H1 (cell line): Measurements from ENCODE around the gene GCC1. TPM values are rescaled to one million over a fixed set of nuclear protein-coding genes. Genes with fewer than 3 reads are reported as not detected.

Experiments used
- CTCF ChIA-PET: fragments of 300-600 bp; sonication (Branson Sonifier 250); formaldehyde crosslinking; loops from one replicate; lab custom pipeline; 2021; ENCODE audit not compliant: partially characterized antibody; lab: Charles Lee
- POLR2A ChIA-PET: fragments of 300-600 bp; sonication (Branson Sonifier 250); formaldehyde crosslinking; loops from one replicate; lab custom pipeline; 2021; ENCODE audit warnings: inconsistent platforms; ENCODE audit not compliant: partially characterized antibody; lab: Charles Lee
- DNase-seq, 2 experiments: peaks; one replicate each; pipeline versions ENCODE4 v3.0.0 to v3.0.0-alpha.2; 2010 to 2022; ENCODE audit warnings: low spot score in 2 of 2, low read depth in 1 of 2, mixed read lengths in 1 of 2
- FAIRE-seq: peaks from 2 replicates; lab custom pipeline; 2011; peaks lifted over from hg19 to GRCh38; lab: Jason Lieb, UNC
- H2AFZ ChIP-seq: 2 replicates; pipeline ENCODE4 v1.8.1; 2012; ENCODE audit warnings: low read length, inconsistent platforms
- H2AK5ac ChIP-seq: 2 replicates; pipeline ENCODE4 v1.6.1; 2013; ENCODE audit warnings: low read depth, low read length
- H2BK120ac ChIP-seq: replicated peaks from 2 replicates; pipeline ENCODE3; 2013; ENCODE audit warnings: low read depth, low read length, inconsistent platforms
- H2BK12ac ChIP-seq: 2 replicates; pipeline ENCODE4 v1.6.1; 2013; ENCODE audit warnings: low read depth, low read length
- H2BK15ac ChIP-seq: 2 replicates; pipeline ENCODE4 v1.6.1; 2013; ENCODE audit warnings: low read length
- H2BK20ac ChIP-seq: 2 replicates; pipeline ENCODE4 v1.6.1; 2013; ENCODE audit warnings: low read length
- H2BK5ac ChIP-seq: 2 replicates; pipeline ENCODE4 v1.6.1; 2013; ENCODE audit warnings: low read depth, low read length
- H3K14ac ChIP-seq: 2 replicates; pipeline ENCODE4 v1.6.1; 2013; ENCODE audit warnings: inconsistent platforms; ENCODE audit not compliant: insufficient read length
- H3K18ac ChIP-seq: 2 replicates; pipeline ENCODE4 v1.6.1; 2013; ENCODE audit warnings: low read length; ENCODE audit errors: extremely low read depth
- H3K23ac ChIP-seq: 2 replicates; pipeline ENCODE4 v1.6.1; 2013; ENCODE audit warnings: inconsistent platforms; ENCODE audit not compliant: insufficient read length
- H3K23me2 ChIP-seq: 2 replicates; pipeline ENCODE4 v1.6.1; 2013; ENCODE audit warnings: low read depth, low read length
- H3K27ac ChIP-seq: 2 replicates; pipeline ENCODE4 v1.6.1; 2011; ENCODE audit warnings: low read depth, low read length, inconsistent platforms
- H3K27me3 ChIP-seq, 4 experiments: replicated peaks in 1 of 4; 1 replicate in 1 of 4; 2 replicates in 3 of 4; pipeline versions ENCODE4 v1.6.1 to v1.8.1; 2011 to 2013; ENCODE audit warnings: low read length in 3 of 4, mild to moderate bottlenecking in 3 of 4, inconsistent platforms in 2 of 4, mixed read lengths in 2 of 4, moderate library complexity in 1 of 4; ENCODE audit not compliant: control insufficient read depth in 3 of 4, insufficient read depth in 3 of 4; ENCODE audit errors: extremely low read depth in 1 of 4
- H3K36me3 ChIP-seq, 4 experiments: 2 replicates each; pipeline versions ENCODE4 v1.6.1 to v1.8.1; 2011 to 2013; ENCODE audit warnings: mild to moderate bottlenecking in 4 of 4, low read length in 3 of 4, moderate library complexity in 2 of 4, control low read depth in 1 of 4, inconsistent platforms in 1 of 4; ENCODE audit not compliant: insufficient read depth in 4 of 4, control insufficient read depth in 2 of 4
- H3K4ac ChIP-seq: replicated peaks from 2 replicates; pipeline ENCODE3; 2013; ENCODE audit warnings: low read length, low read depth, mixed read lengths, inconsistent platforms; ENCODE audit not compliant: insufficient read length
- H3K4me1 ChIP-seq, 4 experiments: replicated peaks in 1 of 4; 1 replicate in 1 of 4; 2 replicates in 3 of 4; pipeline versions ENCODE4 v1.6.1 to v1.8.1; 2011 to 2013; ENCODE audit warnings: low read length in 3 of 4, inconsistent platforms in 2 of 4, mixed read lengths in 1 of 4; ENCODE audit not compliant: insufficient read depth in 4 of 4, control insufficient read depth in 3 of 4
- H3K4me2 ChIP-seq, 2 experiments: 2 replicates each; pipeline versions ENCODE4 v1.6.1 to v1.8.1; 2011 to 2013; ENCODE audit warnings: low read depth in 2 of 2, low read length in 2 of 2, control low read depth in 1 of 2, inconsistent platforms in 1 of 2, mild to moderate bottlenecking in 1 of 2; ENCODE audit not compliant: insufficient read depth in 1 of 2
- H3K4me3 ChIP-seq, 4 experiments: fragments of 200-600, 300-600 bp in 1 of 4; sonication (generic), shearing (Covaris generic), sonication (Bioruptor Twin) in 1 of 4; 2 replicates each; pipeline versions ENCODE4 v1.5.1 to v1.8.1; 2011 to 2016; ENCODE audit warnings: low read length in 4 of 4, low read depth in 3 of 4, control low read depth in 2 of 4, inconsistent platforms in 2 of 4, mild to moderate bottlenecking in 2 of 4, mixed read lengths in 1 of 4, moderate library complexity in 1 of 4; ENCODE audit not compliant: insufficient read depth in 2 of 4; ENCODE audit errors: extremely low read depth in 1 of 4
- H3K56ac ChIP-seq: replicated peaks from 2 replicates; pipeline ENCODE3; 2013; ENCODE audit warnings: low read depth, mild to moderate bottlenecking, mixed read lengths, low read length, inconsistent platforms; ENCODE audit not compliant: insufficient read length
- H3K79me1 ChIP-seq: 2 replicates; pipeline ENCODE4 v1.6.1; 2013; ENCODE audit warnings: low read depth, low read length, control low read depth
- H3K79me2 ChIP-seq, 2 experiments: 2 replicates each; pipeline versions ENCODE4 v1.6.1 to v1.8.1; 2012 to 2013; ENCODE audit warnings: low read length in 2 of 2, mild to moderate bottlenecking in 2 of 2, inconsistent platforms in 1 of 2; ENCODE audit not compliant: insufficient read depth in 2 of 2, control insufficient read depth in 1 of 2
- H3K9ac ChIP-seq, 4 experiments: replicated peaks in 1 of 4; 1 replicate in 1 of 4; 2 replicates in 3 of 4; pipeline versions ENCODE4 v1.6.1 to v1.8.1; 2011 to 2013; ENCODE audit warnings: low read depth in 3 of 4, low read length in 3 of 4, control low read depth in 2 of 4, mild to moderate bottlenecking in 2 of 4, moderate library complexity in 2 of 4, inconsistent platforms in 1 of 4; ENCODE audit errors: extremely low read depth in 1 of 4
- H3K9me3 ChIP-seq, 2 experiments: 2 replicates each; pipeline versions ENCODE4 v1.6.1 to v1.8.1; 2012 to 2013; ENCODE audit warnings: mild to moderate bottlenecking in 2 of 2, moderate library complexity in 2 of 2, control low read depth in 1 of 2, inconsistent platforms in 1 of 2, low read depth in 1 of 2, low read length in 1 of 2, mixed read lengths in 1 of 2; ENCODE audit not compliant: insufficient read depth in 2 of 2
- H4K20me1 ChIP-seq, 2 experiments: replicated peaks in 1 of 2; 2 replicates each; pipeline versions ENCODE3 to v1.8.1; 2011 to 2013; ENCODE audit warnings: inconsistent platforms in 2 of 2, low read length in 2 of 2, mild to moderate bottlenecking in 1 of 2; ENCODE audit not compliant: insufficient read depth in 2 of 2, control insufficient read depth in 1 of 2
- H4K5ac ChIP-seq: 2 replicates; pipeline ENCODE4 v1.6.1; 2013; ENCODE audit warnings: low read length, low read depth, mixed read lengths, inconsistent platforms; ENCODE audit not compliant: insufficient read length
- H4K8ac ChIP-seq: 2 replicates; pipeline ENCODE4 v1.8.0; 2013; ENCODE audit warnings: mild to moderate bottlenecking, moderate library complexity, low read length, inconsistent platforms; ENCODE audit not compliant: insufficient read depth; ENCODE audit errors: extremely low read depth
- H4K91ac ChIP-seq: replicated peaks from 2 replicates; pipeline ENCODE3; 2013; ENCODE audit warnings: low read length, mixed read lengths, inconsistent platforms; ENCODE audit not compliant: insufficient read length
- BACH1 ChIP-seq: IDR thresholded peaks from 2 replicates; pipeline ENCODE4 v1.6.1; 2012; ENCODE audit warnings: low read length, improper control_type of control experiment
- CBX8 ChIP-seq: fragments of 300-800, 300-1000 bp; sonication (generic); IDR thresholded peaks from 2 replicates; pipeline ENCODE4 v1.7.1; 2016; ENCODE audit warnings: low read depth, low read length, borderline replicate concordance
- CHD1 ChIP-seq: IDR thresholded peaks from 2 replicates; pipeline ENCODE4 v1.6.1; 2012; ENCODE audit warnings: low read depth, low read length, improper control_type of control experiment
- CTBP2 ChIP-seq: IDR thresholded peaks from 2 replicates; pipeline ENCODE4 v1.7.0; 2011; ENCODE audit warnings: borderline replicate concordance, mild to moderate bottlenecking, moderate library complexity, mixed read lengths, low read length; ENCODE audit not compliant: insufficient read depth, insufficient read length
- EGR1 ChIP-seq: IDR thresholded peaks from 2 replicates; pipeline ENCODE4 v1.6.1; 2011; ENCODE audit warnings: low read depth, low read length, borderline replicate concordance
- EP300 ChIP-seq, 2 experiments: IDR thresholded peaks; 1 replicate in 1 of 2; 2 replicates in 1 of 2; pipeline ENCODE4 v1.6.1; 2011 to 2012; ENCODE audit warnings: low read depth in 2 of 2, low read length in 2 of 2, mild to moderate bottlenecking in 2 of 2, borderline replicate concordance in 1 of 2, inconsistent platforms in 1 of 2, moderate library complexity in 1 of 2
- JUN ChIP-seq: IDR thresholded peaks from 2 replicates; pipeline ENCODE4 v1.6.1; 2011; ENCODE audit warnings: low read depth, mild to moderate bottlenecking, improper control_type of control experiment, low read length
- KDM5A ChIP-seq: fragments of 200-600 bp; IDR thresholded peaks from 2 replicates; pipeline ENCODE4 v1.7.1; 2012; ENCODE audit warnings: mild to moderate bottlenecking, low read length, inconsistent platforms, mixed read lengths
- POLR2A ChIP-seq, 2 experiments: IDR thresholded peaks; 1 replicate in 1 of 2; 2 replicates in 1 of 2; pipeline ENCODE4 v1.6.1; 2011; ENCODE audit warnings: low read depth in 2 of 2, low read length in 2 of 2, mild to moderate bottlenecking in 2 of 2; ENCODE audit errors: control extremely low read depth in 1 of 2
- SP1 ChIP-seq: IDR thresholded peaks from 2 replicates; pipeline ENCODE4 v1.6.1; 2011; ENCODE audit warnings: low read depth, low read length
- SP2 ChIP-seq: IDR thresholded peaks from 2 replicates; pipeline ENCODE4 v1.6.1; 2012; ENCODE audit warnings: mild to moderate bottlenecking, low read length, inconsistent platforms
- SP4 ChIP-seq: IDR thresholded peaks from 2 replicates; pipeline ENCODE4 v1.6.1; 2012; ENCODE audit warnings: low read length, inconsistent platforms
- SUZ12 ChIP-seq: fragments of 200-600 bp; sonication (generic); IDR thresholded peaks from 2 replicates; pipeline ENCODE4 v1.6.1; 2012; ENCODE audit warnings: mild to moderate bottlenecking, inconsistent platforms, low read length, moderate library complexity, mixed read lengths
- TAF1 ChIP-seq: IDR thresholded peaks from 2 replicates; pipeline ENCODE4 v1.6.1; 2011; ENCODE audit warnings: mild to moderate bottlenecking, low read depth, low read length
- TAF7 ChIP-seq: optimal IDR thresholded peaks from 2 replicates; pipeline ENCODE3; 2011; ENCODE audit warnings: low read depth, mild to moderate bottlenecking, inconsistent platforms, low read length, moderate library complexity, borderline replicate concordance
- YY1 ChIP-seq: IDR thresholded peaks from 2 replicates; pipeline ENCODE4 v1.6.1; 2011; ENCODE audit warnings: low read depth, mild to moderate bottlenecking, low read length
- WGBS, 2 experiments: shearing (Covaris generic) in 1 of 2; methylation state at CpG; one replicate each; pipeline versions ENCODE4 v1.1.6 to v1.1.7; 2013 to 2015; ENCODE audit warnings: low lambda C conversion rate in 2 of 2, mixed read lengths in 2 of 2, inconsistent platforms in 1 of 2, low coverage in 1 of 2, missing lambda C conversion rate in 1 of 2; ENCODE audit not compliant: insufficient replicate concordance in 2 of 2, insufficient coverage in 1 of 2, insufficient read length in 1 of 2; ENCODE audit errors: extremely low coverage in 1 of 2, missing lambda C conversion rate in 1 of 2; 5-methylcytosine and 5-hydroxymethylcytosine counted together
- polyA plus RNA-seq, 7 experiments: library from polyadenylated mRNA; depleted of rRNA in 3 of 7; stranded (reverse) in 5 of 7; unstranded in 2 of 7; fragments of >200 nt in 5 of 7; fragments of 200-250 nt in 2 of 7; gene quantifications; 1 replicate in 5 of 7; 2 replicates in 1 of 7; 4 replicates in 1 of 7; pipeline versions ENCODE4 v1.2.1 to v1.2.3, GENCODE V29; 2011 to 2013; ENCODE audit warnings: missing spikeins in 2 of 7, mixed read lengths in 2 of 7
- total RNA-seq: library from RNA; stranded (reverse); fragmentation: NEBNext Ultra II Directional; extraction: Animal tissue kit (Norgen Biotek cat#: 25700); gene quantifications from 2 replicates; pipeline ENCODE4 v1.2.1, GENCODE V29; 2021

Gene GCC1
- total and polyA plus RNA-seq, 2 of the 8 experiments (the other 6 are each of a cell fraction or from before 2014, with no cell fraction given) = 3.3 to 15.0 TPM

GRCh38 chr7:127536394-127536691 is 49.1 kb downstream of the GCC1 start:
- Histone ChIP-seq H2AK5ac (no peak overlapping the region), H3K14ac (no peak overlapping the region), H3K56ac (no peak overlapping the region), H2BK120ac (no peak overlapping the region), H2BK15ac (no peak overlapping the region), H3K27ac (no peak overlapping the region), H3K27me3 (peaks cover 1 to 8% (median 7%) of the 10 kb centered on the region in 4 experiments; a peak in 4 of 7 replicates), H4K91ac (no peak overlapping the region), H2AFZ (peak overlapping the region; percentile 94), H3K36me3 (no peaks in the 10 kb centered on the region), H2BK12ac (no peak overlapping the region), H2BK5ac (no peak overlapping the region), H4K20me1 (no peaks in the 10 kb centered on the region), H3K23ac (no peak overlapping the region), H3K4me3 (peak overlapping the region in 3 of 4 experiments; percentile 29 to 47 (median 38); a peak in 5 of 8 replicates), H3K9ac (no peak overlapping the region; a peak in 1 of 7 replicates), H3K4me2 (peak overlapping the region; percentile 58 to 67), H3K23me2 (no peaks in the 10 kb centered on the region), H4K5ac (no peak overlapping the region), H3K18ac (no peak overlapping the region), H2BK20ac (no peak overlapping the region), H3K79me1 (no peaks in the 10 kb centered on the region), H3K79me2 (no peaks in the 10 kb centered on the region), H3K4me1 (peaks cover 0 to 7% (median 4%) of the 10 kb centered on the region in 4 experiments; a peak in 2 of 7 replicates), H3K4ac (no peak overlapping the region), H4K8ac (no peak overlapping the region), H3K9me3 (no peaks in the 10 kb centered on the region)
- ChIA-PET POLR2A (interaction anchor here (1.0 to 1.8 kb wide), 2 partner anchors 28 to 49 kb away, joined by 3 to 4 read pairs; partner anchors contain the start of gene GCC1), CTCF (interaction anchor here (0.6 to 1.6 kb wide), 3 partner anchors 22 to 93 kb away, joined by 4 to 5 read pairs (median 4); no protein-coding TSS in a partner anchor)
- 76% methylated on average over 2 of the region's 2 CpGs; no CpG with 5 or more reads in 1 of the 2 experiments for WGBS, 2 experiments
- no peak for DNase-seq
- TF ChIP-seq SP1 (no peak), CTBP2 (no peak), TAF7 (no peak), BACH1 (no peak), KDM5A (no peak), EGR1 (no peak), CBX8 (no peak), SP4 (no peak), YY1 (no peak), SP2 (no peak), SUZ12 (no peak), TAF1 (no peak), CHD1 (no peak), POLR2A (IDR thresholded peaks at IDR 0.05; ENCODE audit: control extremely low read depth in 1 of 2, low read depth in 2 of 2, low read length in 2 of 2) (no peak), JUN (no peak), EP300 (IDR thresholded peaks at IDR 0.05; ENCODE audit: borderline replicate concordance in 1 of 2, low read depth in 2 of 2, low read length in 2 of 2) (no peak)
- no peak for FAIRE-seq
